Gastrocnemius medialis (tissue), 4 donors: ENCODE data around the gene KCNK4.

Source experiments
- CTCF ChIP-seq, 5 experiments: fragments of 450-650 bp in 3 of 5; fragments of 200-600 bp in 2 of 5; sonication (generic) in 2 of 5; IDR thresholded peaks in 4 of 5; conservative IDR thresholded peaks in 1 of 5; 1 replicate in 4 of 5; 2 replicates in 1 of 5; pipeline ENCODE4 v1.5.1; 2016 to 2019; ENCODE audit warnings: antibody characterized with exemption in 5 of 5, mild to moderate bottlenecking in 3 of 5, moderate library complexity in 3 of 5
- POLR2A ChIP-seq, 2 donors: fragments of 450-650 bp; IDR thresholded peaks; one replicate each; pipeline ENCODE4 v1.6.1; 2017; ENCODE audit warnings: antibody characterized with exemption in 2 of 2, mild to moderate bottlenecking in 2 of 2, moderate library complexity in 2 of 2

- TF ChIP-seq CTCF (IDR thresholded peaks at IDR 0.05 in 4 of 5, conservative IDR thresholded peaks at IDR 0.05 in 1 of 5), result no peak
- no peak for TF ChIP-seq POLR2A (IDR thresholded peaks at IDR 0.05)
Observed at GRCh38 chr11:64344787-64345186, 53.7 kb downstream of the KCNK4 start.
